ENCODE measurements around the gene TMEM31. TPM values are rescaled to one million over a fixed set of nuclear protein-coding genes. Genes with fewer than 3 reads are reported as not detected.

TMEM31 gene
- total RNA-seq, 1 experiment from 2014 or later, result not detected

DNA sequence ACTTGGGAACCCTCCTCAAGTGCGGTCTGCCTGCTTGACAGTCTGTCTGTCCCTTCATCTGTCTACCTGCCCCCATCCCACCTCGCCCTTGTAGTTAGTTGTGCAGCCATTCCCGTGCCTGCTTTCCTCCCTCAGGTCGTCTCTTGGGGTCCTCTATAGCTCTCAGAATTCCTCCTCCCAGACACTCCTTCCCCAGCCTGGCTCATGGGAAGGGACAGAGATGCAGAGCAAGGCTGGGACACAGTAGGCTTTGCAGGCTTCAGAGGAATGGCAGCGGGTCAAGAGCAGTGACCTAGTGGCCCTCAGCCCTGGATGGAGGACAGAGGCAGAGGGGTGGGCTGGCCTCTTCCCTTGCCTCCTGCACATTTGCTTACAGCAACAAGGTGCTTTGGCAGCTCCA is 18.3 kb downstream of the TMEM31 start:
- peaks cover 100% of the 10 kb centered on the region for H3K27me3 Mint-ChIP-seq (ENCODE audit: unreplicated experiment)

DNA sequence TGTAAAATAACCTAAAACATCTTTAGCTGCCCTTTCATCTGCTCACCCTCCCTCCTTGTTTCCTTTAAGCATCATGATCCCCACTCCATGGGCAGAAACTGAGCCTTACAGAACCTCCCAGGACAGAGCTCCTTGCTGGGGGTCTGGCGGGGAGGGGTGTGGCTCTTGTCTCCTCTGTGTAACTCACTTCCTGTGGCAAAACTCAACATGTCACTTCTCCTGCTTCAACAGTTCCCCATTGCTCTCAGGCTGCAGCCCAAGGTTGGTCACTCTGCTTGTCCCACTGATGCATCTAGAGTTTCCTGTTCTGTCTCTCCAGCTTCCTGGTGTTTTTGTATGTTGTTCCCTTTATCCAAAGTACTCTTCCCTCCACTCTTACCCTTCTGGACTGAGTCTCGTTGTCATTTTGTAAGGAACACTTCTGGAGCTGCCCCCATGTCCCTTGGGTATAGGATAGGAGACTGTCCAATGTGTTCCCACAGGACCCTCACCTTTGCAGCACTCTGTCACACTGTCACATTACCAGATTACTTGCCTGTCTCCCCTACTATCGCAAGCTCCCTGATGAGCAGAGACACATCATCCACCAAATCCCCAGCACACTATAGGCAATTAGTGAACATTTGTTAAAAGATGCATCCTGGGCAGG is 19.6 kb downstream of the TMEM31 start:
- Mint-ChIP-seq H3K27me3 (ENCODE audit: unreplicated experiment) (peaks cover 97% of the 10 kb centered on the region), H3K4me3 (ENCODE audit: low read depth, unreplicated experiment) (no peak overlapping the region), H3K36me3 (ENCODE audit: insufficient read depth, unreplicated experiment) (no peaks in the 10 kb centered on the region), H3K27ac (ENCODE audit: unreplicated experiment) (no peak overlapping the region), H3K9me3 (ENCODE audit: low read depth, unreplicated experiment) (no peaks in the 10 kb centered on the region), H3K4me1 (ENCODE audit: low read depth, unreplicated experiment) (no peaks in the 10 kb centered on the region)
- CTCF ChIA-PET, result no interaction called here
- no TSS peak for BruUV-seq (replicated peaks)
- DNase-seq, result no peak
- intact Hi-C loops (cut with micrococcal nuclease; ENCODE audit: unreplicated experiment), result no loop called here
- TF ChIP-seq, protein P1, sequence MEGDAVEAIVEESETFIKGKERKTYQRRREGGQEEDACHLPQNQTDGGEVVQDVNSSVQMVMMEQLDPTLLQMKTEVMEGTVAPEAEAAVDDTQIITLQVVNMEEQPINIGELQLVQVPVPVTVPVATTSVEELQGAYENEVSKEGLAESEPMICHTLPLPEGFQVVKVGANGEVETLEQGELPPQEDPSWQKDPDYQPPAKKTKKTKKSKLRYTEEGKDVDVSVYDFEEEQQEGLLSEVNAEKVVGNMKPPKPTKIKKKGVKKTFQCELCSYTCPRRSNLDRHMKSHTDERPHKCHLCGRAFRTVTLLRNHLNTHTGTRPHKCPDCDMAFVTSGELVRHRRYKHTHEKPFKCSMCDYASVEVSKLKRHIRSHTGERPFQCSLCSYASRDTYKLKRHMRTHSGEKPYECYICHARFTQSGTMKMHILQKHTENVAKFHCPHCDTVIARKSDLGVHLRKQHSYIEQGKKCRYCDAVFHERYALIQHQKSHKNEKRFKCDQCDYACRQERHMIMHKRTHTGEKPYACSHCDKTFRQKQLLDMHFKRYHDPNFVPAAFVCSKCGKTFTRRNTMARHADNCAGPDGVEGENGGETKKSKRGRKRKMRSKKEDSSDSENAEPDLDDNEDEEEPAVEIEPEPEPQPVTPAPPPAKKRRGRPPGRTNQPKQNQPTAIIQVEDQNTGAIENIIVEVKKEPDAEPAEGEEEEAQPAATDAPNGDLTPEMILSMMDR (IDR thresholded peaks at IDR 0.05; ENCODE audit: unreplicated experiment), result no peak

More for the DNA sequence above, 18.3 kb downstream of the TMEM31 start:
- H3K4me3 Mint-ChIP-seq (ENCODE audit: low read depth, unreplicated experiment), result no peak overlapping the region
- H3K27ac Mint-ChIP-seq (ENCODE audit: unreplicated experiment), result no peak overlapping the region
- TF ChIP-seq, protein P1 (IDR thresholded peaks at IDR 0.05; ENCODE audit: unreplicated experiment), result no peak
- H3K4me1 Mint-ChIP-seq (ENCODE audit: low read depth, unreplicated experiment), result no peaks in the 10 kb centered on the region
- no peaks in the 10 kb centered on the region for H3K36me3 Mint-ChIP-seq (ENCODE audit: insufficient read depth, unreplicated experiment)
- no peak for DNase-seq
- BruUV-seq (replicated peaks), result no TSS peak
- no peaks in the 10 kb centered on the region for H3K9me3 Mint-ChIP-seq (ENCODE audit: low read depth, unreplicated experiment)
- intact Hi-C loops (cut with micrococcal nuclease; ENCODE audit: unreplicated experiment), result no loop called here
- CTCF ChIA-PET, result interaction anchor here (1.4 kb wide), 1 partner anchor 19 kb away, joined by 4 read pairs; no protein-coding TSS in a partner anchor

DNA sequence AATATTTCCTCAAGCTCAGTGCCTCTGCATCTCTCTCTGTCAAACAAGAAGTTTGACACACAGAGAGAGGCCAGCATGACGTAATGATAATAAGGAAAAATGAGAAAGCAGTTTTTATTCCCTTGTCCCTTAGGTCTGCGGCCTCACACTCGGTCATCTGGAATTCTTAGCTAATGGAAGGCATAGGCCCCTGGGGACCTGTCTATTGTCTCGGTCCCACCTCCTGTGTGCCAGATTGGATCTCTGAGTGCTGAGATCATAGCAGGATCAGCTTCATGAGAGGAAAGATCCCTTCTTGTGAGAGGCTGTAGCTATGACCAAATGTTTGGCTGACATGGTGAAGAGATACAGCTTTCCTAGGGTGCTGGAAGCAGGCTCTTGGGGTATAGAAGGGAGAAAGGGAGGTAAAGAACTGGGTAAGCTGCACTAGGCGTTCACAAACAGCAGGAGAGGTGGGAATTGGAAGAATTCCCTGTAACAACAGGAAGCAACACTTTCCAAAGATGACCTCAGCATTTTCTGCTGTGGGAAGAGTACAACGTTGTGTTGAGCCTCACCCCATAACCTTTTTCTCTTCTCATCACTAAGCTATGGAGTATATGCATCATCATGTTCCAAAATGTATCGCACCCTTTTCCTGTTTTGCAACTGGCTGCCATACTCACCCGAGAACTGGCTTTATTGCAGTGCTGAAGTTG is 20.2 kb downstream of the TMEM31 start:
- Mint-ChIP-seq H3K36me3 (ENCODE audit: insufficient read depth, unreplicated experiment) (no peaks in the 10 kb centered on the region), H3K27me3 (ENCODE audit: unreplicated experiment) (peaks cover 93% of the 10 kb centered on the region), H3K9me3 (ENCODE audit: low read depth, unreplicated experiment) (no peaks in the 10 kb centered on the region), H3K4me3 (ENCODE audit: low read depth, unreplicated experiment) (no peak overlapping the region), H3K27ac (ENCODE audit: unreplicated experiment) (no peak overlapping the region), H3K4me1 (ENCODE audit: low read depth, unreplicated experiment) (no peaks in the 10 kb centered on the region)
- DNase-seq, result no peak
- TF ChIP-seq, protein P1 (IDR thresholded peaks at IDR 0.05; ENCODE audit: unreplicated experiment), result no peak
- CTCF ChIA-PET, result interaction anchor here (0.6 kb wide), 1 partner anchor 134 kb away, joined by 3 read pairs; no protein-coding TSS in a partner anchor
- BruUV-seq (replicated peaks), result no TSS peak
- intact Hi-C loops (cut with micrococcal nuclease; ENCODE audit: unreplicated experiment), result no loop called here

DNA sequence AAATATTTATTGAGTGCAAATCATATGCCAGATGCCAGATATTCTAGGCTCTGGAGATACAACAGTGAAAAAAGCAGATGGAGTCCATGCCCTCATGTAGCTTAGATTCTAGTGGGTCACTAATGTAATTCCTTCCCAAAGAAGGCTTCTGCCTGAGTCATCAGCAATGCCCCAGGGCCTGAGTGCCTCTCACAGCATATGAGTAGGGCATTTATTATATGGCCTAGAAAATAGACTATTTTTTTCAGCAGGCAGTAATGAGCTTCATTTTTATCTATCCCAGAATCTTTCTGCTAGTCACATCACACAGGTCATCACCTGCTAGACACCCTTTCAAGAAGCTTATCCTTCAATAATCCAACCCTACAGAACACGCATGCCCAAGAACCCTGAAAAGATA is 22.3 kb downstream of the TMEM31 start:
- TF ChIP-seq, protein P1 (IDR thresholded peaks at IDR 0.05; ENCODE audit: unreplicated experiment), result no peak
- H3K4me3 Mint-ChIP-seq (ENCODE audit: low read depth, unreplicated experiment), result no peak overlapping the region
- H3K27me3 Mint-ChIP-seq (ENCODE audit: unreplicated experiment), result peaks cover 93% of the 10 kb centered on the region
- no peak for DNase-seq
- H3K36me3 Mint-ChIP-seq (ENCODE audit: insufficient read depth, unreplicated experiment), result no peaks in the 10 kb centered on the region
- no peaks in the 10 kb centered on the region for H3K4me1 Mint-ChIP-seq (ENCODE audit: low read depth, unreplicated experiment)
- no peak overlapping the region for H3K27ac Mint-ChIP-seq (ENCODE audit: unreplicated experiment)
- CTCF ChIA-PET, result no interaction called here
- no peaks in the 10 kb centered on the region for H3K9me3 Mint-ChIP-seq (ENCODE audit: low read depth, unreplicated experiment)
- intact Hi-C loops (cut with micrococcal nuclease; ENCODE audit: unreplicated experiment), result no loop called here
- BruUV-seq (replicated peaks), result no TSS peak
